Measurements from ENCODE around the gene SCGB1D4. TPM values are rescaled to one million over a fixed set of nuclear protein-coding genes. Genes with fewer than 3 reads are reported as not detected.

Gene SCGB1D4
- polyA plus RNA-seq, 1 donor (not counting 4 experiments of a cell fraction or from before 2014, with no cell fraction given): not detected

DNA sequence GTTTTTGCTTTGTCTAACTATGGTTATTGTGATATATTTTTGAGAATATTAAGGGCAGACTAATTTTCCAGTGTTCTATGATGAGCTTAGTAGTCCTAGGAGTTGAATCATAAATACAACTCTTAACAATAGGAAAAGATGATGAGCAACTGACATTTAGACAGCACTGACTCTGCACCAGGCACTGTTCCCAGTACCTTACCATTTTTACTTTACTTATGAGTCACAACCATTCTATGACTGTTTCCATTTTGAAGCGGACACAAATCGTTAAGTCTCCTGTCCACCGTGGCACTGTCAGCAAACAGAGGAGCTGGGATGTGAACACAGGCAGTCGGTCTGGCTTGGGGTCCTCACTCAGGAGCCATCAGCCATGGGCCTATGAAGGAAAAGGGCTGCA, 32.3 kb downstream of the SCGB1D4 start:
- FAIRE-seq: no peak
- Histone ChIP-seq H3K36me3 (ENCODE audit: control insufficient read depth in 2 of 2, extremely low read depth in 1 of 2, insufficient read depth in 2 of 2, low read length in 2 of 2) (no peaks in the 10 kb centered on the region), H2AFZ (ENCODE audit: control insufficient read depth, low read length) (no peak overlapping the region), H4K20me1 (ENCODE audit: control insufficient read depth, extremely low read depth, insufficient read depth, low read length) (no peaks in the 10 kb centered on the region), H3K4me1 (ENCODE audit: control insufficient read depth, extremely low read depth, insufficient read depth, low read length) (no peaks in the 10 kb centered on the region), H3K9ac (ENCODE audit: control insufficient read depth, extremely low read depth, insufficient read depth, low read length) (no peak overlapping the region), H3K27ac (ENCODE audit: control insufficient read depth, insufficient read depth, low read length) (no peak overlapping the region), H3K4me3 (ENCODE audit: control insufficient read depth in 2 of 3, extremely low read depth in 1 of 3, insufficient read depth in 2 of 3, low read depth in 1 of 3, low read length in 3 of 3) (no peak overlapping the region), H3K9me3 (ENCODE audit: control insufficient read depth, low read depth, low read length) (no peaks in the 10 kb centered on the region), H3K9me1 (ENCODE audit: control insufficient read depth, extremely low read depth, insufficient read depth, low read length) (no peaks in the 10 kb centered on the region), H3K79me2 (ENCODE audit: control insufficient read depth, insufficient read depth, low read length) (no peaks in the 10 kb centered on the region), H3K4me2 (ENCODE audit: control insufficient read depth, extremely low read depth, insufficient read depth, low read depth, low read length) (no peak overlapping the region), H3K27me3 (ENCODE audit: control insufficient read depth, extremely low read depth, insufficient read depth, low read length) (no peaks in the 10 kb centered on the region)
- DNase-seq (ENCODE audit: low read depth, low spot score): no peak
- dilution Hi-C loops (cut with MboI; ENCODE audit: extremely low pct_ligation_motif_present, low sequenced_read_pairs): no loop called here
- TF ChIP-seq, protein P1, sequence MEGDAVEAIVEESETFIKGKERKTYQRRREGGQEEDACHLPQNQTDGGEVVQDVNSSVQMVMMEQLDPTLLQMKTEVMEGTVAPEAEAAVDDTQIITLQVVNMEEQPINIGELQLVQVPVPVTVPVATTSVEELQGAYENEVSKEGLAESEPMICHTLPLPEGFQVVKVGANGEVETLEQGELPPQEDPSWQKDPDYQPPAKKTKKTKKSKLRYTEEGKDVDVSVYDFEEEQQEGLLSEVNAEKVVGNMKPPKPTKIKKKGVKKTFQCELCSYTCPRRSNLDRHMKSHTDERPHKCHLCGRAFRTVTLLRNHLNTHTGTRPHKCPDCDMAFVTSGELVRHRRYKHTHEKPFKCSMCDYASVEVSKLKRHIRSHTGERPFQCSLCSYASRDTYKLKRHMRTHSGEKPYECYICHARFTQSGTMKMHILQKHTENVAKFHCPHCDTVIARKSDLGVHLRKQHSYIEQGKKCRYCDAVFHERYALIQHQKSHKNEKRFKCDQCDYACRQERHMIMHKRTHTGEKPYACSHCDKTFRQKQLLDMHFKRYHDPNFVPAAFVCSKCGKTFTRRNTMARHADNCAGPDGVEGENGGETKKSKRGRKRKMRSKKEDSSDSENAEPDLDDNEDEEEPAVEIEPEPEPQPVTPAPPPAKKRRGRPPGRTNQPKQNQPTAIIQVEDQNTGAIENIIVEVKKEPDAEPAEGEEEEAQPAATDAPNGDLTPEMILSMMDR (optimal IDR thresholded peaks at IDR 0.05 in 1 of 3, IDR thresholded peaks at IDR 0.05 in 1 of 3, conservative IDR thresholded peaks at IDR 0.05 in 1 of 3; ENCODE audit: extremely low read depth in 1 of 3, insufficient read depth in 2 of 3, low read length in 3 of 3): no peak
- no peak for TF ChIP-seq EZH2 (IDR thresholded peaks at IDR 0.05; ENCODE audit: low read length)

DNA sequence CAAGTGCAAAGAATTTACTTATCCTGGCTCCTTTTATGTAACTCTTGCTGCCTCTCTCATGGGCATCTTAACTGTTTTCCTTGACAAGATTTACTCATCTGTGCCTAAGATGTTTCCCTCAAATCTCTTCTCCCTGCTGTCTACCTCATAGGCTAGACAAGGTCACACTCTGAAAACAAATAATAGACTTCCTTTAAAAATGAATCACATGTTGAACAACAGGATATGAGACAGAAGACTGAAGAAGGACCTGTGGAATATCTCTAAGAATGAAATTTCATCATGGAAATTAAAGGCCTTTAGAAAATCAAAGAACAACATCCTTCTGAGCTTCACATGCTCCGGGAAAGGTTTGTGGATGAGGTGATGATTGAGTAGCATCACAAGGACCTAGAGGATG, 34.9 kb downstream of the SCGB1D4 start:
- H3K27ac ChIP-seq (ENCODE audit: control insufficient read depth, insufficient read depth, low read length): no peak overlapping the region
- no peaks in the 10 kb centered on the region for H4K20me1 ChIP-seq (ENCODE audit: control insufficient read depth, extremely low read depth, insufficient read depth, low read length)
- no peaks in the 10 kb centered on the region for H3K36me3 ChIP-seq (ENCODE audit: control insufficient read depth in 2 of 2, extremely low read depth in 1 of 2, insufficient read depth in 2 of 2, low read length in 2 of 2)
- no peaks in the 10 kb centered on the region for H3K27me3 ChIP-seq (ENCODE audit: control insufficient read depth, extremely low read depth, insufficient read depth, low read length)
- TF ChIP-seq EZH2 (IDR thresholded peaks at IDR 0.05; ENCODE audit: low read length): no peak
- TF ChIP-seq, protein P1 (optimal IDR thresholded peaks at IDR 0.05 in 1 of 3, IDR thresholded peaks at IDR 0.05 in 1 of 3, conservative IDR thresholded peaks at IDR 0.05 in 1 of 3; ENCODE audit: extremely low read depth in 1 of 3, insufficient read depth in 2 of 3, low read length in 3 of 3): no peak
- DNase-seq (ENCODE audit: low read depth, low spot score) (no peak), FAIRE-seq (no peak)
- no peaks in the 10 kb centered on the region for H3K4me1 ChIP-seq (ENCODE audit: control insufficient read depth, extremely low read depth, insufficient read depth, low read length)
- dilution Hi-C loops (cut with MboI; ENCODE audit: extremely low pct_ligation_motif_present, low sequenced_read_pairs): no loop called here
- no peak overlapping the region for H3K4me2 ChIP-seq (ENCODE audit: control insufficient read depth, extremely low read depth, insufficient read depth, low read depth, low read length)
- no peak overlapping the region for H3K4me3 ChIP-seq (ENCODE audit: control insufficient read depth in 2 of 3, extremely low read depth in 1 of 3, insufficient read depth in 2 of 3, low read depth in 1 of 3, low read length in 3 of 3)
- no peak overlapping the region for H2AFZ ChIP-seq (ENCODE audit: control insufficient read depth, low read length)
- H3K79me2 ChIP-seq (ENCODE audit: control insufficient read depth, insufficient read depth, low read length): no peaks in the 10 kb centered on the region
- H3K9me3 ChIP-seq (ENCODE audit: control insufficient read depth, low read depth, low read length): no peaks in the 10 kb centered on the region
- H3K9ac ChIP-seq (ENCODE audit: control insufficient read depth, extremely low read depth, insufficient read depth, low read length): no peak overlapping the region
- H3K9me1 ChIP-seq (ENCODE audit: control insufficient read depth, extremely low read depth, insufficient read depth, low read length): no peaks in the 10 kb centered on the region
